OCI-M2 (cell line): ENCODE measurements around the gene ANKS1B.

Source experiments
- DNase-seq: peaks from one replicate; lab custom pipeline; 2025; ENCODE audit not compliant: unreplicated experiment; lab: John Stamatoyannopoulos, UW

The ANKS1B gene

DNA sequence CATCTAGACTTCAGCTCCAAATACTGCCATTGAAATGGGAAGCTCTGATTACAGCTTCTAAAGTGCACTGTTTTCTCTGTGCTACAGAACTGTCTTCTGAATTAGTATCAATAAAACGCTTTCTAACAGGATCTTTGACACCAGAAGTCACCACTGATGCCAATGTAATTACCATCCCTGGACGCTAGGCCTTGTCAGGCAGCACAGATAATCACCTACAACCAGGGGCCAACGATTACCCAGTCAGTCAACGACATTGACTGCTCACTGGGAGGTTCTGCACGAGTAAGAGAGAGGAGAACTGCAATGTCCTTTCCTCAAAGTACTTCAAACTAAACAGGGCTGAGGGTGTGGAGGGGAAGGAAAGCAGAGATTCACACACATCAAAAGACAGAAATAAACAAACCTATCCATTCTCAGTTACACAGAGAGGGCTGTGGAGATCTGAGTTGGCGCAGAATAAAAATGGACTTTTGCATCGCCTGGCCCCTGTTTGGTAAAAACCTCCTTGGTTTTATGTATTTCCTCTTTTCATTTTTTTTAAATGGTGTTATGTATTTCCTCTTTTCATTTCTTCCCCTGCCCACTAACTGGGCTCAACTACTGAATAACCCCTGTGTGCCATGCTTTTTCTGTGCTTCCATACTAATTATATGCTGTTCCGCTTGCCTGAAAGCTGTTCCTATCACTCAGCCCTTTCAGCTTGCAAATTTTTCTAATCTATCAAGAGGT, 847.4 kb downstream of the ANKS1B start:
- DNase-seq: no peak

DNA sequence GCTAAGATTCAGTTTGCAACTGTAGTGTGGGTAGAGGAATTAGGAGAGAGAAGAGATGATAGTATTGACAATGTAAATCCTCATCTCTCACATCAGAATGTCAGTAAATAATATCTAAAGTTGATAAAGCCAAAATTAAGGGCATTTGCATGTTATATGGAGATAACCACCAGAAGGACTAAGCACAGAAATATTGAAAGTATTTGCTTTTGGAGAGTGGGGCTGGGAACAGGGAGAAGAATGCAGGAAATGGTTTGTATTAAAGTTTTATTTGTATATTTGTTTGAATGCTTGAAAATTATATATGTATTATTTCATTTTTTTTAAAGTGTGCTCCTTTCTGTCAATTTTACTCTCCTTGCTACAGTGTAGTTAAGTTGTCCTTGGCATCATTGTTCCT, 848.2 kb downstream of the ANKS1B start:
- DNase-seq: no peak

DNA sequence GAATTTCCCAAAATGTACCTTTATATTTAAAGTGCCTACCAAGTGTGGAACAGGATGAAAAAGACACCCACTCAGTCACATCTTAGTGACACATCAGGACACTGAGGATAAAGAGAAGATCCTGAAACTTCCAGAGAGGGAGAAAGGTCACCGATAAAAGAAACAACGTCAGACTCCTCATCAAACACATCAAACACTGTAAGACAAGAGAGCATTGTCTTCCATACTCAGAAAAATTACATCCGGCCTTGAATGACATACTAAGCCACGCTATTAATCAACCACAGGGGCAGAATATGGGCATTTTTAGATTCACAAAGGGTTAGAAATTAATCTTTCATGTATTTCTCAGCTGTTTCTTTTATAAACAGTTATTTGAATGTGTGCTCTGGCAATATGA, 849.4 kb downstream of the ANKS1B start:
- no peak for DNase-seq

DNA sequence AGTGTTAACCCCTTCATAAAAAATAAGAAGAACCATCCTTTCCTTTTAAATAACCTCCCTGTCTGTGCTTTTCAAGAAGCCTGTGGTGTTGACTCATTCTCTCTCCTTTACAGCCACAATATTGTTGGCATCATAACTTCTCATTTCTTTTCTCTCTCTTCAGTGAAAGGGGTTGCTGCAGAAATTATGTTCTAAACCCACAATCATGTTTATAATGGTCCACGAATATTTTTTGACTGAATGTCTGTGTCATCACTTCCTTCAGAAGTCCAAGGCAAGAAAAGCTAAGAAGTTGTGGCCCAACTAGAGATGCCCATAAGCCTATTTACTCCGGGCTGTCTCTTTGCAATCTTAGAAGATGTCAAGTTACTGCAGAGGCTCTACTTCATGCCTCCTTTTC, 851.3 kb downstream of the ANKS1B start:
- no peak for DNase-seq

DNA sequence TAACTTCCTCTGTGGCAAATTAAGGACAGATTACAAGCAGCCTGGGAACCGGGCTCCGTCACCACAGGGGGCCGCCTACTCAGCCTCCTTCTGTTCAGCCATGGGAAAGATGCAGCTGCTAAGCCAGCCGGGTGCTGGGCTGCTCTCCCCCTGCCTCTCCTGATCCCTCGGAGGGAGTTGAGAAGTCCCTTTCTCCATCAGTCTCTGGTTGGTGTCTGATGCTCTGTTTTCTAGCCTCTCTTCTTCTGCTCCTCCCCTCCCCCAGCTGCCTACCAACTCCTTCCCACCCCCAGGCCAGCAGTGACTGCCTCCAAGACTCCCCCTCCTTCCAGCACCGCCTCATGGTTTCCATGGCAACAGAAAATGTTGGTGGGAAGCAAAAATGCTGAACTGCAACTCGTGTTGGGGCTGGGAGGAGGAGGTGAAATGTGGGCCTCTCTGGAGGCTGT, 853.0 kb downstream of the ANKS1B start:
- DNase-seq: no peak

DNA sequence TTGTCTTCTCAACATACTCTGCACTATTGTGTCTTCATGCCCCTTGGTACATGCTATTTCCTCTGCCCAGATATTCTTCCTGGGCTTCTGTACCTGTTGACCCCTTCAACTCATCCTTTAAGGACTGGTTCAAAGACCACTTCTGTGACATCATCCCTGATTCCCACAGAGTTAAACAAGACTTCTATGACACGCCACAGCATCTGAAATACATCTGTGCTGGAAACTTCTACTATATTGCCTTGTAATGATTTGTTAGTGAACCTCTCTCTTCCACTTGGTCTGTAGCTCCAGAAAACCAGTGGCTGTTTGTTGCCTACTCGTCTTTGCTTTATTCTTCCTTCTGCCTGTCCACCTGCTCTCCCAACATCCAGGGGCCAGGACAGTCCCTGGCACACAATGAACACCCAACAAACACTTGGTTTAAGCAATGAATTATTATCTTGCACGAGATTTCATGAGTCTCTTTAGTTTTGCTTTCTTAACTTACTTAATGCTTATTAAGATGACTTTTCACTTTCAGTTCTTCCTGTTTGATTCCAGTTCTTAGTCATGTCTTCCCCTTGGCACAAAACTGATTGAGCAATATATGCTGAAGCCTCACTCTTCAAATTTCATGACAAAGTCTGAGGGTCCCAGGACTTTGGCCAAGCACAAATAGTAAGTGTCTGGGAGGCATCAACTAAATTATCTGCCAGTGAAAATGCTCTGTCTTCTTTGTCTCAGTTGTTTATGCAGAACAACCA, 853.8 kb downstream of the ANKS1B start:
- DNase-seq: no peak

DNA sequence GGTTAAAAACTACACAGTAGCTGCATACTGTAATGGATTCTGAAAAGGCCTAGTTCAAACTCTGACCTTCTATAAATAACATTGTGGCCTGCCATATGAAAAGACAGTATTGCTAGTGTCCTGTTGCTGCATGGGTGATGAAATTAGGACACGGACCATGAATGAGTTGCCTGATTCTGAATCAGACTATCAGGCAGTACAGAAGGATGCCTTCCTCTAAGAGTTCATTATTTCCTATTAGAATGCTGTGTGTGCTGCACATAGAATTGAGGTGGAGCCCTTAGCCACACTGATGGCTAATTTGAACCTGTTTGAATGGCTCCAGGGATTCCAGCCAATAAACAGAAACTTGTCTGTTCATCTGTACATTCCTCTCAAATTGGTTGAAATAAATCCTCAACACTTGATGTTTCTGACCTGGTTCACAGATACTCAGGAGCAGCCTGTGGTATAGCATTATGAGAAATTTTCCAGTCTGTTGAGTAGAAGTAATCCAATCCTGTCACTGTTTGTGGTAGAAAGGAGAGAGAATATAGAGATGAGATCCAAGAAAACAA, 856.4 kb downstream of the ANKS1B start:
- no peak for DNase-seq

DNA sequence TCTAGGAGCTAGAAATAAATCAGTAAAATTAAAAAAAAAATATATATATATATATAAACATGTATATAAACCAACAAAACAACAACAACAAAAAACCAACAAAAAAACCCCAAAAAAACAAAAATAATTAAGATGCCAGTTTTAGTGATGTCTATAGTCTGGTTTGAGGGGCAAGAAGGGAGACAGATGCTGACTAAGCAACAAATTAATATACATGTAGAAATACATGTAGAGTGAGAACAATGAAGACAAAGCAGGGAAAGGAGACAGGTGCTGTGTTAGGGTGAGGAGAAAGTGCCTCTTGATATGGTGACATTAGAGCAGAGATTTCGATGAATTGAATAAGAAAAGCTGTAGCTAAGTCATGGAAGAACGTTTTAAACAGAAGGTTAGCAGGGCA, 861.8 kb downstream of the ANKS1B start:
- no peak for DNase-seq

DNA sequence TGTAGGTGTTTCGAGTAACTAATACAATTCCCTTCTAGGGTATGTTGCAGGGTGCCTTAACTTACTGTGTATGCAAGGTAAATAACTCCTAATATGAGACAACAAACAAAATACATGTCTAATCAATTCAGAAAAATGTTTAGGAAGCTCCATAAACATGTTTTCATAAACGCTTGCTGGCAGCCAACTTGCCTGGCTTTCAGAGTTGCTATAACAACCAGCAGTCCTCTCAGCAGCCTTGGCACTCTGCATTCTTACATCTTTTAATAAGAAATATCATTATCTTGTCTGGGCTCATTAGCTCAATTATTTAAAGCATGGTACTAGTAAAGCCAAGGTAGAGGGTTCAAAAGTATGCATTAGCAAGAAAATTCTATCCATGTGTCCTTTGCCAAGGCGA, 862.2 kb downstream of the ANKS1B start:
- no peak for DNase-seq

DNA sequence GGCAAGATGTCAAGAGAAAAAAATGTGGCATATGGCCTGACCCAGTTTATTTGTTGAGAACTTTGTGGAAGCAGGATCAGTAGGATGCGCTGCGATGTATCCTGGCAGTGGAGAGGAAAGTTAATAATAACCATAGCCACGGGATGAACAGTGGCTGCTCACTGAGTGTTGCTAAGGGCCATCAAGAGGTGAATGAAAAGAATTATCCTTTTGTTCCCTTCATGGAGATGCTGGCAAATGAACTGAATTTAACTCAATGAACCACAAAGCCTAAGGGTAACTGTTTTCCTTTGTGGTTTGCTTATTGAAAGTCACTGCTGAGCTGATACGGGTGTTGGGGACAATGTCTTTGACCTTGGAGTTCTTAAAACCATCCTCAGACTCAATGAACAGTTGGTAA, 863.2 kb downstream of the ANKS1B start:
- DNase-seq: no peak

DNA sequence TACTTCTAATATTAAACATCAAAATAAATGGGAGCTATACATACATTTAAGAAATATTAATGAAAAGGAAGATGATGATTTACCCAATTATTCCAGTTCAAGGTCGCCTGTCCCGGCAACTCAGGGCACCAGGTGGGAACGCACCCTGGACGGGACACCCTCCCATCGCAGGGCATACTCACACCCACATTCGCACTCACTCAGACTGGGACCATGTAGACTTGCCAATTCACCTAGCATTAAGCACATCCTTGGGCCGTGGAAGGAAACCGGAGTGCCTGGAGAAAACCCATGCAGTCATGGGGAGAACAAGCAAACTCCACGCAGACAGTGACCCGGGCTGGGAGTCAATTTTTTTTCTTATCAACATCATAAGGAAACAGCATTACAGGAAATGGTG, 864.8 kb downstream of the ANKS1B start:
- no peak for DNase-seq

DNA sequence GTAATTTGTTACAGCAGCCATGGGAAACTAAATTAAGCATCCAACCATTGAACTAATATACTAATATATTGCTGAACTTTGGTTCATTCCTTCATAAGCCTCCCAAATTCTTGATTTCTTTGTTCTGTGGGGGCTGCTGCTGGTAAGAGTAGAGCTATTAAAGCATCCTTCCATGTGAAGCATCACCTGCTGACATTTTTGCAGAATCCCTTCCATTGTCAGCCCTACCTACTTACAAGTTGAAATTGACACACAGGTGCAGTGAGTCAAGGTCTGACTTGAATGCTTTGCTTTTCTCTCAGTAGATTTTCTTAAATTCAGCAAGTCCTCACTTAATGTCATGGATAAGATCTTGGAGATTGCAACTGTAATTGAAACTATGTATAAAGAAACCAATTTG, 865.3 kb downstream of the ANKS1B start:
- DNase-seq: no peak

DNA sequence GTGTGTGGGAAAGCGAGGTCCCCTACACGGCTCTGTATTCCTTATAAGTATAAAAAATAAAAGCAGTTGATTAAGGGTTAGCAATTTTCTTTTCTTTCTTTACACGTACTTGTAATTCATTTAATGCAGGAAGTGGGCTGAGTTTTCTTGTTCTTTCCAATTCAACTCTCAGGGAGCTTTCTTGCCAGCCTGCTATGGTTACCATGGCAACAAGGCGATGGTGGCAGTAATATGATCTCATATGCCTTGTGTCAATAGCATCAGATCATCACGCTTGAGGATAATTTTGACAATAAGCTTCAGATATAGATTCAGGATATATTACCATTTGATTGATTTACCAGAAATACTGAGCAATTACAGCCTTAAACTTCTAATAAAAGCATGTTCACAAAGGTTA, 873.1 kb downstream of the ANKS1B start:
- no peak for DNase-seq

DNA sequence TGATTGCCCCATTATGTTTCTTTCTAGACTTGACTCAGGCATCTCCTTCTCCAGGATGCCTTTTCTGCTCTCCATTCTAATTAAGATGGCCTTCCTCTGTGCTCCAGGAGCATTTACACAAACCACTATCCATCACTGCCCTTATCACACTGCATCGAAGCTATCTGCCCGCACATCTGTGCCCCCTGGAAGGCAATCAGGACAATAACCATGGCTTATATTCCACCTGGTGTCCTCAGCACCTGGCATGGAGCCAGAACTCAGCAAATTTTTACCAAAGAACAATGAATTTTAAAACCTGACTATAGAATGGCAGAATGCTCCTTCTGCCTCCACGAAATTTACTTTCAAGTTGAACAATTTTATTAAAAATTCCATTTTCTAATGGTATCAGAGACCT, 873.9 kb downstream of the ANKS1B start:
- no peak for DNase-seq

DNA sequence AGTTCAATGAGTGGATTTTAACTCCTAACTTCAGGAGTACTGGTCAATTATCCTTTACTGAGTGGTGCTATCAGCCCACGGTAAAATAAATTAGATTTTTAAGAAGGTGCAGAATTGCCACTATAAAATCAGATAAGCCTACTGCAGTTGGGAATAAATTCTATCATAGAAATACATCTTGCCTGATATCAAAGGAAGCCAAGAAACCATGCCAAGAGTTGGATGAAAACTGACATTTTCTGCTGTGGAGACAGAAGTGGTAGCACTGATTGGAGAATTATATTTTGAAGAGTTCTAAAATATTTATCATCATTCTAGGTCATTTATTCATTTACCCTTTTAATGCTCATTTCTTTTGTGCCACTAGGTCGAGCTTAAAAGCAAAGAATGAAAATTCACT, 874.5 kb downstream of the ANKS1B start:
- no peak for DNase-seq

DNA sequence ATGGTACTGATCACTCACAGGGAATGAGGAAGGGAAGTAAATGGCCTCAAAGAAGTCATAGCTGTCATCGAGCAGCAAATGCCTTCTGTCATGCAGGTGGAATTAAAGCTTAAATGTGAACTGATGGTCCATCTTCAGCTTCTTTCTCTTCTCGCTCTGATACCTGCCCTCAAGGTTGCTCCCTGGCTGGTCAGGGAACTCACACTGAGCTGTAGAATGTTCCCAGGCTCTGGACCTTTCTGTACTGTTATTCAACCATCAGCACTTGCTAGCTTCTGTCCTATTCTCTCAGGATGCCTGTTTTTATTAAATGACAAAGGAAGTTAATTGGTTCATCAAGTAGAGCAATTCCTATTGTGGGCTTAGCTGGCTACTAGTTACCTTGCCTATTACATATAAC, 875.8 kb downstream of the ANKS1B start:
- DNase-seq: no peak

DNA sequence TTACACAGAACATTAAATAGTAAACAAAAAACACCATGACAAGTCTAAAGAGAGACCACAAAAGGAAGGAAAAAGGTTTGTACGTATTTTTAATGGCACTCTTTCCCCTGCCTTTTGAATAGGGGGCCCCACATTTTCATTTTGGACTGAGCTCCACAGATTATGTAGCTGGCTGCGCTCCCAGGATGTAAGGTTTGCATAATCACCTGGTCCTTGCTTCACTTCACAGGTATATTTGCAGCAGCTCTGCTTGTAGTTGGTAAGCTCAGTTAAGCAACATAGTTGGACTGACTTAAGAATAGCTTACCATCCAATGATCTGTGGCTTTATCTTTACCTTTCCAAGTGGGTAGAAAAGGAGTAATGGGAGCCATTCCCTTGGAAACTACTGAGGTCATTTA, 885.0 kb downstream of the ANKS1B start:
- DNase-seq: no peak

DNA sequence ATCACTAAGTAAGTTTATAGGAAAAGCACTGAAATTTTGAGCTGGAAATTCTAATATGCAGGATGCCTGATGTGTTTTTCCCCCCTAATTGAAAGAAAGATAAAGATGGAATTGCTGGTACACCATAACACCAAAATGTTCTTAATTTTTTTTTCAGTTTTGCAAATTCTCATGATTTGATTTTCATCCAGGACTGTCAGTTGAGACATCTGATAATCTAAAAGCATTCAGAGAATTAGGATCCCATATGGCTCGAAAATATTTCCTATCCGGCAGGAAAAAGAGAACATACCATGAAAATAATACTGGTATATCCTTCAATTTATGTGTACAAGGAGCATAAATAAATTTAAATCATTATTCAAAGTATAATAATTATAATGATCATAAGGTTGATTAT, 887.6 kb downstream of the ANKS1B start:
- DNase-seq: no peak

DNA sequence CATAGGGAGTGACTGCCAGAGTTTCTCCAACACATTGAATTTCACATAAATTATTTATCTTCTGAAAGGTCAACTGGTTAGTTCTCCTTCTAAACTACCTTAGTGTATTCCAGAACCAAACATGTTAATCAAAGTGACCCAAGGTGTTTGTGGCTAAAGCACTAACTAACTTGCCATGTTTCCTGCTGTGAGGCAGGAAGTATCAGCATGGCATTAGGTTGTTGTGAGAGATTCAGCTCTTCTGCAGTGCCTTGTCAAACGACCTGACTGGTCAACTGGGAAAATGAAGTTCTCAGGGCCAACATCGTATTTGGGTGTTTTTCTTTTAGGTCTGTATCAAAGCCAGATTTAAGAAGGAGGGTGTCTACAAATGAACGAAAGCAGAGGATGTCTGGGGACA, 891.6 kb downstream of the ANKS1B start:
- DNase-seq: no peak

DNA sequence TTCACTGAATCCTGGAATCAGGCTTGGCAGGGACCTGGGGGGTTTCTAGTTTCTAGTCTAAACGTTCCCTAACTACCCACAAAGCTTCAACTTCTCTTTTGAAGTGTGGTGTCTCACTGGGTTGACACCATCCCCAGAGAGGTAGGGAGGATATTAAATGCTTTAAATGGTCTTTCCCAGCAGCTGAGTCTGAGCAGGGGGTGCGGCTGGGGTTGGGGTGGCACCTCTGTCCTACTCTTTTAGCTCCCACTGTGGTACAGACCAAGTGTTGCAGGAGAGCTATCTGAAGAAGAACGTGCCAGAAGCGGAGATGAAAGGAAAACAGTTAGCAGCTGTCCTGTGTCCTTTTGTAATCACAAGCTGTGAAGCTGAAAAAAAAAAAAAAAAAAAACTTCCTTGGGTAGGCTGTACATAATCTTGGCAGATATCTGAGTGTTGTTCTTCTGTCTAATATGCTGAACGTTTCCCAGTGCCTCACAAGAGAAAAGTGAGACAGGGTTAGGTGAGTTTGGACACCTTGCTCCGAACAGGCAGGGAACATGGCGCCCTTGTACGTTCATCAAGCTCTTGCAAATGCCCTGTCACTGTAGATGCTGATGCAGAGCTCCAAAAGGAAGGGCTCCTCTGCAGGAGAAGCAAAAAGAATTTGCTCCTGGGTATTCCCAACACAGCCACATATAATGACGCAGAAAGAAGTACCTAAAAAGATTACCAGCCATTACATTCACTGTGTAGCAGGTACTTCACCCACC, 892.5 kb downstream of the ANKS1B start:
- no peak for DNase-seq

DNA sequence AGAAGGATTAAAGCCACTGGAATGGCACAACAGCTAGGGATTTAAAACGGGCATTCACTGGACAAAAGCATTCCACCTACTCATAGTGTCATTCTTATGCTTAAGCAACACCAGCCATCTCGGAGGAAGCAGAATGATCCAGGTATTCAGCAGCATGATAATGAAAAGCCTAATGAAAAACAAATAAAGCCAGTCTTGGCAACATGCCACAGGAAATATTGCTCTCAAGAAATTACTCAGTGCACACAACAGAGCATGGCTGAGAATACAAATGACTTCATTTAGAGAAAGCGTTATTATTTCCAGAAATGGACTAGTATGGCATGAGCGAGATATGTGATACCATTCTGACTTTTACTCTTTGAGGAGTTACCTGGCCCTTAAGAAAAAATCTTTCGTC, 897.5 kb downstream of the ANKS1B start:
- no peak for DNase-seq

DNA sequence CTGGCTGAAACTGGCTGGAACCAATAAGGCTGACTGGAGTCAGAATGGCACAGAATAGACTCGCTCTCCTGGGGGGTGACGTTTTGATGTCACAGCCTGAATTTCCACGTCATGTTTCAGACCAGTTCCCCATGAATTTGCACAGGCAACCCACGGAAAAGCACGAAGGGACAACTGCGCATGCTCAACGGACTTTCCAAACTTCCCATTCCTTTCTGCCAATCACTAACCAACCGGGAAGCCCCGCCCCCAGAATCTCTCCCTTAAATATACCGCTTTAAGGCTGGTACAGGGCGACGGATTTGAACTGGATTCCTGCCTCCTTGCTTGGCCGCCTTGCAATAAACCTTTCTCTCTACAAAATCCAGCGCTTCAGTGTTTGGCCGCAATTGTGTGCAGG, 904.9 kb downstream of the ANKS1B start:
- no peak for DNase-seq
